Neural cell (in vitro differentiated cells): ENCODE data around the gene HBD.

Source experiments
- CTCF ChIP-seq: fragments of 450-650 bp; IDR thresholded peaks from 2 replicates; pipeline ENCODE4 v1.5.1; 2014; ENCODE audit warnings: antibody characterized with exemption, mild to moderate bottlenecking, moderate library complexity; ENCODE audit not compliant: poor library complexity, severe bottlenecking
- EZH2 ChIP-seq: fragments of 200-600, 300-800 bp; shearing (Covaris generic), sonication (generic); IDR thresholded peaks from 2 replicates; pipeline ENCODE4 v1.6.1; 2014; ENCODE audit warnings: antibody characterized with exemption, low read length, borderline replicate concordance, mild to moderate bottlenecking; ENCODE audit not compliant: insufficient read depth, poor library complexity, severe bottlenecking
- POLR2AphosphoS5 ChIP-seq: IDR thresholded peaks from 2 replicates; pipeline ENCODE4 v1.6.1; 2012
- SMC3 ChIP-seq: fragments of 450-650 bp; conservative IDR thresholded peaks from 2 replicates; pipeline ENCODE4 v1.6.1; 2014; ENCODE audit warnings: antibody characterized with exemption, mild to moderate bottlenecking, moderate library complexity; ENCODE audit not compliant: poor library complexity
- TAF1 ChIP-seq: IDR thresholded peaks from 2 replicates; pipeline ENCODE4 v1.6.1; 2012; ENCODE audit warnings: low read depth

GRCh38 chr11:5269715-5270147 lies 35.4 kb upstream of the HBD start, which contains the start of gene HBE1:
- TF ChIP-seq CTCF = no peak
- TF ChIP-seq EZH2 = no peak
- TF ChIP-seq TAF1 = no peak
- TF ChIP-seq SMC3 = no peak
- TF ChIP-seq POLR2AphosphoS5 = no peak
